DND-41 (cell line): Measurements from ENCODE around the gene CAND2.

Source experiments
- EZH2 ChIP-seq: IDR thresholded peaks from 3 replicates; pipeline ENCODE4 v1.6.1; 2012; ENCODE audit warnings: borderline replicate concordance, low read depth, mild to moderate bottlenecking, moderate library complexity, low read length, inconsistent platforms; ENCODE audit not compliant: severe bottlenecking
- TF ChIP-seq, protein P1 (sequence below): IDR thresholded peaks from 2 replicates; pipeline ENCODE4 v1.5.1; 2012; ENCODE audit warnings: borderline replicate concordance, low read length, moderate library complexity, mild to moderate bottlenecking; ENCODE audit not compliant: poor library complexity, severe bottlenecking; ENCODE audit errors: extremely low read depth

DNA sequence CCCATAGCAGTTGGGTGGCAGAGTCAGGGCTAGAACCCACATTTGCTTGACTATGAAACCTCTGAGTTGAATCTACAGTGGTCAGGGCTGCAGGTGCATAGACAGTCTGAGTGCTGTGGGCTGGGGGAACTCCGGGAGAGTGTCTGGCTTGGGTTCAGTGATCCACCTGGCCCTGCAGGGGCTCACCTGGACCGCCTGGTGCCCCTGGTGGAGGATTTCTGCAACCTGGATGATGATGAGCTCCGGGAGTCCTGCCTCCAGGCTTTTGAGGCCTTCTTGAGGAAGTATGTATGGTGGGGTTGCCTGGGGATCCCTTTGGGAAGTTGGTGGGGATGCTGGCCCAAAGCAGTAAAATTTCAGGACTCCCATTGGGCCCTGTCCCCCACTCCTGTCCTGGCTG lies 16.3 kb downstream of the CAND2 start:
- TF ChIP-seq, protein P1, sequence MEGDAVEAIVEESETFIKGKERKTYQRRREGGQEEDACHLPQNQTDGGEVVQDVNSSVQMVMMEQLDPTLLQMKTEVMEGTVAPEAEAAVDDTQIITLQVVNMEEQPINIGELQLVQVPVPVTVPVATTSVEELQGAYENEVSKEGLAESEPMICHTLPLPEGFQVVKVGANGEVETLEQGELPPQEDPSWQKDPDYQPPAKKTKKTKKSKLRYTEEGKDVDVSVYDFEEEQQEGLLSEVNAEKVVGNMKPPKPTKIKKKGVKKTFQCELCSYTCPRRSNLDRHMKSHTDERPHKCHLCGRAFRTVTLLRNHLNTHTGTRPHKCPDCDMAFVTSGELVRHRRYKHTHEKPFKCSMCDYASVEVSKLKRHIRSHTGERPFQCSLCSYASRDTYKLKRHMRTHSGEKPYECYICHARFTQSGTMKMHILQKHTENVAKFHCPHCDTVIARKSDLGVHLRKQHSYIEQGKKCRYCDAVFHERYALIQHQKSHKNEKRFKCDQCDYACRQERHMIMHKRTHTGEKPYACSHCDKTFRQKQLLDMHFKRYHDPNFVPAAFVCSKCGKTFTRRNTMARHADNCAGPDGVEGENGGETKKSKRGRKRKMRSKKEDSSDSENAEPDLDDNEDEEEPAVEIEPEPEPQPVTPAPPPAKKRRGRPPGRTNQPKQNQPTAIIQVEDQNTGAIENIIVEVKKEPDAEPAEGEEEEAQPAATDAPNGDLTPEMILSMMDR = no peak
- no peak for TF ChIP-seq EZH2
